DND-41 (cell line): Measurements from ENCODE around the gene TRIM9.

Experiments used
- ATAC-seq: fragments of 200-7000 bp; cut with Tn5 transposase; 3 replicates; pipeline ENCODE4 v1.9.1; 2021; ENCODE audit warnings: low read depth; ENCODE audit not compliant: insufficient read depth
- DNase-seq: peaks from one replicate; pipeline ENCODE4 v3.0.0-alpha.2; 2020
- H2AFZ ChIP-seq: 2 replicates; pipeline ENCODE4 v1.6.0; 2012; ENCODE audit warnings: low read depth, low read length
- H3K27ac ChIP-seq: 2 replicates; pipeline ENCODE4 v1.5.1; 2012; ENCODE audit warnings: low read length, inconsistent platforms
- H3K27me3 ChIP-seq: fragments of 200-600 bp; sonication (generic); 2 replicates; pipeline ENCODE4 v1.6.0; 2012; ENCODE audit warnings: low read length, mild to moderate bottlenecking, inconsistent platforms; ENCODE audit not compliant: insufficient read depth, poor library complexity
- H3K36me3 ChIP-seq: 2 replicates; pipeline ENCODE4 v1.5.1; 2012; ENCODE audit warnings: low read length, inconsistent platforms; ENCODE audit not compliant: insufficient read depth
- H3K4me1 ChIP-seq: 2 replicates; pipeline ENCODE4 v1.5.1; 2012; ENCODE audit warnings: mild to moderate bottlenecking, low read length; ENCODE audit not compliant: insufficient read depth
- H3K4me2 ChIP-seq: 2 replicates; pipeline ENCODE4 v1.6.0; 2012; ENCODE audit warnings: mild to moderate bottlenecking, moderate library complexity, low read length, inconsistent platforms; ENCODE audit not compliant: insufficient read depth
- H3K4me3 ChIP-seq, 2 experiments: fragments of 200-600 bp in 1 of 2; shearing (Covaris generic) in 1 of 2; 2 replicates each; pipeline ENCODE4 v1.5.1; 2012 to 2016; ENCODE audit warnings: inconsistent platforms in 2 of 2, low read length in 2 of 2, mild to moderate bottlenecking in 2 of 2, low read depth in 1 of 2, moderate library complexity in 1 of 2
- H3K79me2 ChIP-seq: 2 replicates; pipeline ENCODE4 v1.6.0; 2012; ENCODE audit warnings: low read length, inconsistent platforms; ENCODE audit not compliant: insufficient read depth
- H3K9ac ChIP-seq: 2 replicates; pipeline ENCODE4 v1.6.0; 2012; ENCODE audit warnings: low read depth, mild to moderate bottlenecking, inconsistent platforms, low read length, moderate library complexity
- H3K9me3 ChIP-seq: 2 replicates; pipeline ENCODE4 v1.5.1; 2012; ENCODE audit warnings: low read length, moderate library complexity, mild to moderate bottlenecking, inconsistent platforms; ENCODE audit not compliant: insufficient read depth, severe bottlenecking
- H4K20me1 ChIP-seq: 2 replicates; pipeline ENCODE4 v1.6.0; 2012; ENCODE audit warnings: low read length; ENCODE audit not compliant: insufficient read depth
- EZH2 ChIP-seq: IDR thresholded peaks from 3 replicates; pipeline ENCODE4 v1.6.1; 2012; ENCODE audit warnings: borderline replicate concordance, low read depth, mild to moderate bottlenecking, moderate library complexity, low read length, inconsistent platforms; ENCODE audit not compliant: severe bottlenecking
- TF ChIP-seq, protein P1 (sequence below): IDR thresholded peaks from 2 replicates; pipeline ENCODE4 v1.5.1; 2012; ENCODE audit warnings: borderline replicate concordance, low read length, moderate library complexity, mild to moderate bottlenecking; ENCODE audit not compliant: poor library complexity, severe bottlenecking; ENCODE audit errors: extremely low read depth

TRIM9 gene

DNA sequence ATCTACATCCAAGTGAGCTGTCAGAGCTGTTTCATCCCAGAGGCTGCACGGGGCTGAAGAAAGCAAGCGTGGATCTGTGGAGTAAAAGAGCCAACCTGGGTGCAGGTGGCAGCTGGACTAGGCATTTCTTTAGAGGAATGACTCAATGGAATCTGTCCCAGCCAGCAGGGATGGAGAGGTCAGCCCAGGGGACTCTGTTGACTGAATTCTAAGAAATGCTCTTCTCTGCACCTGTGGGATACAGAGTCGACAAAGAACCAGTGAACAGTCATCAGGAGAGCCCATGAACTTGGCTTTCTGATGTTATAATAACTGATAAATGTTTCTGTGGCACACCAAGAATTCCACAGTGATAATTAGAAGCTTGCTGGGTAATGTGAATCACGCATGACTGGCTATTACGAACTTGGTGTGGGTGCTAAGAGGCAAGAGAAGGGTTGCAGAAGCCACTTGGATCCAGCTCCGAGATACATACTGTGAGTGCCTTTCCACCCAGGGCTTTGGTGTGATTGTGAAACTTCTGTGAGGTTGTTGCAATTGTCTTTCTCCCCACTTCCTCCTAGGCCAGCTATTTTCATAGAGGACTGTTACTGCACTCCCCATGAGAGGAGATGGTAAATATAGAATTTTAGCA, 166.8 kb downstream of the TRIM9 start:
- H4K20me1 ChIP-seq, result no peaks in the 10 kb centered on the region
- no peak overlapping the region for H2AFZ ChIP-seq
- no peak overlapping the region for H3K4me3 ChIP-seq
- no peak overlapping the region for H3K27ac ChIP-seq
- H3K36me3 ChIP-seq, result no peaks in the 10 kb centered on the region
- no peaks in the 10 kb centered on the region for H3K9me3 ChIP-seq
- H3K27me3 ChIP-seq, result no peaks in the 10 kb centered on the region
- no peak overlapping the region for H3K4me2 ChIP-seq
- H3K4me1 ChIP-seq, result peaks cover 6% of the 10 kb centered on the region
- no peaks in the 10 kb centered on the region for H3K79me2 ChIP-seq
- DNase-seq, result no peak
- no peak overlapping the region for H3K9ac ChIP-seq
- peak; percentile 27; the same call in 1 of the 3 replicates for ATAC-seq
- TF ChIP-seq, protein P1, sequence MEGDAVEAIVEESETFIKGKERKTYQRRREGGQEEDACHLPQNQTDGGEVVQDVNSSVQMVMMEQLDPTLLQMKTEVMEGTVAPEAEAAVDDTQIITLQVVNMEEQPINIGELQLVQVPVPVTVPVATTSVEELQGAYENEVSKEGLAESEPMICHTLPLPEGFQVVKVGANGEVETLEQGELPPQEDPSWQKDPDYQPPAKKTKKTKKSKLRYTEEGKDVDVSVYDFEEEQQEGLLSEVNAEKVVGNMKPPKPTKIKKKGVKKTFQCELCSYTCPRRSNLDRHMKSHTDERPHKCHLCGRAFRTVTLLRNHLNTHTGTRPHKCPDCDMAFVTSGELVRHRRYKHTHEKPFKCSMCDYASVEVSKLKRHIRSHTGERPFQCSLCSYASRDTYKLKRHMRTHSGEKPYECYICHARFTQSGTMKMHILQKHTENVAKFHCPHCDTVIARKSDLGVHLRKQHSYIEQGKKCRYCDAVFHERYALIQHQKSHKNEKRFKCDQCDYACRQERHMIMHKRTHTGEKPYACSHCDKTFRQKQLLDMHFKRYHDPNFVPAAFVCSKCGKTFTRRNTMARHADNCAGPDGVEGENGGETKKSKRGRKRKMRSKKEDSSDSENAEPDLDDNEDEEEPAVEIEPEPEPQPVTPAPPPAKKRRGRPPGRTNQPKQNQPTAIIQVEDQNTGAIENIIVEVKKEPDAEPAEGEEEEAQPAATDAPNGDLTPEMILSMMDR, result no peak
- no peak for TF ChIP-seq EZH2

DNA sequence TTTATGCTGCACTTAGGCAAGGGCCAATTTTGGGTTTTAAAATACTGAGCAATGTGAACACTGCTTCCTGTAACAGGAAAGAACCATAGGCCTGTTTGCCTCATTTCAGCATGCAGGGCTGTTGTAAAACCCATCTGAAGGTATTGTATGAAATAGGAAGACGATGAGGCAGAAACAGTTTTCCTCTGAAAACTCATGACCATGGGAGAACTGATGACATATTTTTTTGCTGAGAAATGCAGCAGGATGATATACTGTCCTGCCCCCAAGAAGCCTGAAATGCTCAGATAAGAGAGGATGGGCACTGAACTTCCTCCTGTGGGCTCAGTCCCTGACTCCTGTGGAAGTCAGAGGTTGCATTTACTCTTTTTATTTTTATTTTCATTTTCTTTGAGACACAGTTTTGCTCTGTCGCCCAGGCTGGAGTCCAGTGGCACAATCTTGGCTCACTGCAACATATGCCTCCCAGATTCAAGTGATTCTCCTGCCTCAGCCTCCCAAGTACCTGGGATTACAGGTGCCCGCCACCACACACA, 168.0 kb downstream of the TRIM9 start:
- H3K79me2 ChIP-seq, result no peaks in the 10 kb centered on the region
- no peak for DNase-seq
- no peak overlapping the region for H3K9ac ChIP-seq
- H3K4me1 ChIP-seq, result peaks cover 6% of the 10 kb centered on the region
- H3K27me3 ChIP-seq, result no peaks in the 10 kb centered on the region
- H3K4me2 ChIP-seq, result no peak overlapping the region
- H3K9me3 ChIP-seq, result no peaks in the 10 kb centered on the region
- no peaks in the 10 kb centered on the region for H4K20me1 ChIP-seq
- H2AFZ ChIP-seq, result peak overlapping the region; percentile 64; the same call in 1 of the 2 replicates
- no peak overlapping the region for H3K4me3 ChIP-seq
- no peak for TF ChIP-seq EZH2
- TF ChIP-seq, protein P1, result no peak
- no peaks in the 10 kb centered on the region for H3K36me3 ChIP-seq
- H3K27ac ChIP-seq, result peak overlapping the region; percentile 64
- no peak for ATAC-seq
